ENCODE data around the gene MPDZ. TPM values are rescaled to one million over a fixed set of nuclear protein-coding genes. Genes with fewer than 3 reads are reported as not detected.

Gene MPDZ
- total RNA-seq, 5 donors from 2014 or later (not counting 1 experiment from before 2014, with no cell fraction given), result 0.26 to 0.92 (median 0.35) TPM; not detected in 2

- Mint-ChIP-seq H3K4me3 (no peak overlapping the region), H3K4me1 (no peaks in the 10 kb centered on the region), H3K36me3 (no peaks in the 10 kb centered on the region), H3K9me3 (peaks cover 3 to 12% (median 6%) of the 10 kb centered on the region in 3 donors), H3K27me3 (no peaks in the 10 kb centered on the region), H3K27ac (no peak overlapping the region)
- Histone ChIP-seq H3K27ac (ENCODE audit: low read length) (no peak overlapping the region), H3K9me3 (no peaks in the 10 kb centered on the region), H3K36me3 (ENCODE audit: control insufficient read depth in 2 of 2, extremely low read depth in 1 of 2, insufficient read depth in 1 of 2, low read length in 1 of 2) (no peaks in the 10 kb centered on the region), H3K27me3 (replicated peaks in 1 of 2; ENCODE audit: control insufficient read depth in 2 of 2, extremely low read depth in 1 of 2, insufficient read depth in 2 of 2, low read length in 1 of 2) (no peaks in the 10 kb centered on the region), H3K4me1 (ENCODE audit: control insufficient read depth in 1 of 2, extremely low read depth in 1 of 2, insufficient read depth in 2 of 2, low read length in 2 of 2) (no peaks in the 10 kb centered on the region), H3K4me3 (ENCODE audit: control insufficient read depth in 1 of 2, extremely low read depth in 1 of 2, low read length in 1 of 2) (no peak overlapping the region)
- CTCF ChIA-PET, result no interaction called here
- WGBS (ENCODE audit: insufficient coverage), result no CpG with 5 or more reads among the region's 4 CpGs
- DNase-seq, result no peak
- ATAC-seq (replicated peaks in 1 of 4), result no peak
- POLR2A ChIA-PET, result no interaction called here
Measured at GRCh38 chr9:13146840-13147239, 132.7 kb downstream of the MPDZ start.

GRCh38 chr9:13145340-13145739 lies 134.2 kb downstream of the MPDZ start:
- CTCF ChIA-PET, result no interaction called here
- no peak overlapping the region for H3K4me3 ChIP-seq (ENCODE audit: control insufficient read depth in 1 of 2, extremely low read depth in 1 of 2, low read length in 1 of 2)
- POLR2A ChIA-PET, result no interaction called here
- Mint-ChIP-seq H3K36me3 (no peaks in the 10 kb centered on the region), H3K27me3 (no peaks in the 10 kb centered on the region), H3K27ac (no peak overlapping the region), H3K4me1 (no peaks in the 10 kb centered on the region), H3K4me3 (no peak overlapping the region), H3K9me3 (peaks cover 4 to 11% (median 6%) of the 10 kb centered on the region in 3 donors)
- no peaks in the 10 kb centered on the region for H3K9me3 ChIP-seq
- no peaks in the 10 kb centered on the region for H3K36me3 ChIP-seq (ENCODE audit: control insufficient read depth in 2 of 2, extremely low read depth in 1 of 2, insufficient read depth in 1 of 2, low read length in 1 of 2)
- DNase-seq (no peak), ATAC-seq (replicated peaks in 1 of 4) (no peak)
- no peaks in the 10 kb centered on the region for H3K4me1 ChIP-seq (ENCODE audit: control insufficient read depth in 1 of 2, extremely low read depth in 1 of 2, insufficient read depth in 2 of 2, low read length in 2 of 2)
- no peak overlapping the region for H3K27ac ChIP-seq (ENCODE audit: low read length)
- H3K27me3 ChIP-seq (replicated peaks in 1 of 2; ENCODE audit: control insufficient read depth in 2 of 2, extremely low read depth in 1 of 2, insufficient read depth in 2 of 2, low read length in 1 of 2), result no peaks in the 10 kb centered on the region

- ATAC-seq (replicated peaks in 1 of 4), result no peak
- Histone ChIP-seq H3K36me3 (ENCODE audit: control insufficient read depth in 2 of 2, extremely low read depth in 1 of 2, insufficient read depth in 1 of 2, low read length in 1 of 2) (no peaks in the 10 kb centered on the region), H3K4me1 (ENCODE audit: control insufficient read depth in 1 of 2, extremely low read depth in 1 of 2, insufficient read depth in 2 of 2, low read length in 2 of 2) (no peaks in the 10 kb centered on the region), H3K4me3 (ENCODE audit: control insufficient read depth in 1 of 2, extremely low read depth in 1 of 2, low read length in 1 of 2) (no peak overlapping the region), H3K9me3 (no peaks in the 10 kb centered on the region), H3K27ac (ENCODE audit: low read length) (no peak overlapping the region), H3K27me3 (replicated peaks in 1 of 2; ENCODE audit: control insufficient read depth in 2 of 2, extremely low read depth in 1 of 2, insufficient read depth in 2 of 2, low read length in 1 of 2) (no peaks in the 10 kb centered on the region)
- Mint-ChIP-seq H3K36me3 (no peaks in the 10 kb centered on the region), H3K4me3 (no peak overlapping the region), H3K4me1 (no peaks in the 10 kb centered on the region), H3K9me3 (peaks cover 2 to 6% (median 6%) of the 10 kb centered on the region in 3 donors), H3K27ac (no peak overlapping the region), H3K27me3 (no peaks in the 10 kb centered on the region)
- WGBS (ENCODE audit: insufficient coverage), result no CpG with 5 or more reads among the region's 2 CpGs
- DNase-seq, result no peak
- ChIA-PET CTCF (no interaction called here), POLR2A (no interaction called here)
Measured at GRCh38 chr9:13144166-13144775, 135.2 kb downstream of the MPDZ start.

- H3K4me3 ChIP-seq (ENCODE audit: control insufficient read depth in 1 of 2, extremely low read depth in 1 of 2, low read length in 1 of 2), result no peak overlapping the region
- no peak overlapping the region for H3K27ac Mint-ChIP-seq
- ChIA-PET POLR2A (no interaction called here), CTCF (no interaction called here)
- H3K27me3 ChIP-seq (replicated peaks in 1 of 2; ENCODE audit: control insufficient read depth in 2 of 2, extremely low read depth in 1 of 2, insufficient read depth in 2 of 2, low read length in 1 of 2), result no peaks in the 10 kb centered on the region
- no peaks in the 10 kb centered on the region for H3K36me3 ChIP-seq (ENCODE audit: control insufficient read depth in 2 of 2, extremely low read depth in 1 of 2, insufficient read depth in 1 of 2, low read length in 1 of 2)
- ATAC-seq (replicated peaks in 1 of 4) (no peak), DNase-seq (no peak)
- H3K27me3 Mint-ChIP-seq, result no peaks in the 10 kb centered on the region
- no peaks in the 10 kb centered on the region for H3K4me1 Mint-ChIP-seq
- H3K36me3 Mint-ChIP-seq, result no peaks in the 10 kb centered on the region
- H3K9me3 Mint-ChIP-seq, result peaks cover 2 to 6% (median 3%) of the 10 kb centered on the region in 3 donors
- no peaks in the 10 kb centered on the region for H3K4me1 ChIP-seq (ENCODE audit: control insufficient read depth in 1 of 2, extremely low read depth in 1 of 2, insufficient read depth in 2 of 2, low read length in 2 of 2)
- no peak overlapping the region for H3K4me3 Mint-ChIP-seq
- H3K9me3 ChIP-seq, result no peaks in the 10 kb centered on the region
- WGBS (ENCODE audit: insufficient coverage), result 94% methylated on average over 2 of the region's 5 CpGs
- H3K27ac ChIP-seq (ENCODE audit: low read length), result no peak overlapping the region
Measured at GRCh38 chr9:13143281-13143680, 136.2 kb downstream of the MPDZ start.

DNA sequence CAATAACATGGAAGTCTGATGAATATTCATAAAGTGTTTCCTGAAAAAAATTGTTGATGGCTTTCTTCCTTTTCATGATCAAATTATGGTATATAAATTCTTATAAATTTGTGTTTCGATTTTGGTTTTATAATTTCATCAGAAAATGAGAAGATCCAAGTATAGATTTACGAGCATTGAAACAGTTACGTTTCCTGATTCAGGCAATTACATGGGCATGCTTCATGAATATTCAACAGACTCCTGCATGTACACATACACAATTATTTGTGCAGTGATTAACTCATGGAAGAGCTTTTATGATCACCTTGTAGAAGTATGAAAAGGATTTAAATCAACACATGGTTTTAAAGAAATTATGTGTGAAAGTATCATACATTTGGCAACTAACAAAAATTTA lies 136.7 kb downstream of the MPDZ start:
- H3K4me3 ChIP-seq (ENCODE audit: control insufficient read depth in 1 of 2, extremely low read depth in 1 of 2, low read length in 1 of 2), result no peak overlapping the region
- Mint-ChIP-seq H3K4me1 (no peaks in the 10 kb centered on the region), H3K27ac (no peak overlapping the region), H3K36me3 (no peaks in the 10 kb centered on the region), H3K9me3 (peaks cover 2 to 8% (median 6%) of the 10 kb centered on the region in 3 donors), H3K27me3 (no peaks in the 10 kb centered on the region), H3K4me3 (no peak overlapping the region)
- ATAC-seq (replicated peaks in 1 of 4) (no peak), DNase-seq (no peak)
- CTCF ChIA-PET, result no interaction called here
- no peaks in the 10 kb centered on the region for H3K4me1 ChIP-seq (ENCODE audit: control insufficient read depth in 1 of 2, extremely low read depth in 1 of 2, insufficient read depth in 2 of 2, low read length in 2 of 2)
- no peaks in the 10 kb centered on the region for H3K9me3 ChIP-seq
- no peaks in the 10 kb centered on the region for H3K36me3 ChIP-seq (ENCODE audit: control insufficient read depth in 2 of 2, extremely low read depth in 1 of 2, insufficient read depth in 1 of 2, low read length in 1 of 2)
- H3K27me3 ChIP-seq (replicated peaks in 1 of 2; ENCODE audit: control insufficient read depth in 2 of 2, extremely low read depth in 1 of 2, insufficient read depth in 2 of 2, low read length in 1 of 2), result no peaks in the 10 kb centered on the region
- POLR2A ChIA-PET, result no interaction called here
- H3K27ac ChIP-seq (ENCODE audit: low read length), result no peak overlapping the region
- WGBS (ENCODE audit: insufficient coverage), result no CpG with 5 or more reads among the region's 3 CpGs

- POLR2A ChIA-PET, result no interaction called here
- peaks cover 2 to 8% (median 6%) of the 10 kb centered on the region in 3 donors for H3K9me3 Mint-ChIP-seq
- WGBS (ENCODE audit: insufficient coverage), result 20% methylated on average over 1 of the region's 5 CpGs
- CTCF ChIA-PET, result no interaction called here
- no peaks in the 10 kb centered on the region for H3K27me3 ChIP-seq (replicated peaks in 1 of 2; ENCODE audit: control insufficient read depth in 2 of 2, extremely low read depth in 1 of 2, insufficient read depth in 2 of 2, low read length in 1 of 2)
- H3K36me3 Mint-ChIP-seq, result no peaks in the 10 kb centered on the region
- H3K9me3 ChIP-seq, result no peaks in the 10 kb centered on the region
- no peak overlapping the region for H3K27ac Mint-ChIP-seq
- H3K4me1 ChIP-seq (ENCODE audit: control insufficient read depth in 1 of 2, extremely low read depth in 1 of 2, insufficient read depth in 2 of 2, low read length in 2 of 2), result no peaks in the 10 kb centered on the region
- no peaks in the 10 kb centered on the region for H3K4me1 Mint-ChIP-seq
- no peaks in the 10 kb centered on the region for H3K27me3 Mint-ChIP-seq
- no peak for ATAC-seq (replicated peaks in 1 of 4)
- H3K4me3 Mint-ChIP-seq, result no peak overlapping the region
- no peak for DNase-seq
- H3K4me3 ChIP-seq (ENCODE audit: control insufficient read depth in 1 of 2, extremely low read depth in 1 of 2, low read length in 1 of 2), result no peak overlapping the region
- H3K27ac ChIP-seq (ENCODE audit: low read length), result no peak overlapping the region
- no peaks in the 10 kb centered on the region for H3K36me3 ChIP-seq (ENCODE audit: control insufficient read depth in 2 of 2, extremely low read depth in 1 of 2, insufficient read depth in 1 of 2, low read length in 1 of 2)
Measured at GRCh38 chr9:13141629-13142028, 137.9 kb downstream of the MPDZ start.

Measured in T-cell (primary cell).